ENCODE data around the gene NDST1. TPM values are rescaled to one million over a fixed set of nuclear protein-coding genes. Genes with fewer than 3 reads are reported as not detected.

The NDST1 gene
- polyA plus RNA-seq, 10 donors, result 42.6 to 60.1 (median 49.6) TPM

DNA sequence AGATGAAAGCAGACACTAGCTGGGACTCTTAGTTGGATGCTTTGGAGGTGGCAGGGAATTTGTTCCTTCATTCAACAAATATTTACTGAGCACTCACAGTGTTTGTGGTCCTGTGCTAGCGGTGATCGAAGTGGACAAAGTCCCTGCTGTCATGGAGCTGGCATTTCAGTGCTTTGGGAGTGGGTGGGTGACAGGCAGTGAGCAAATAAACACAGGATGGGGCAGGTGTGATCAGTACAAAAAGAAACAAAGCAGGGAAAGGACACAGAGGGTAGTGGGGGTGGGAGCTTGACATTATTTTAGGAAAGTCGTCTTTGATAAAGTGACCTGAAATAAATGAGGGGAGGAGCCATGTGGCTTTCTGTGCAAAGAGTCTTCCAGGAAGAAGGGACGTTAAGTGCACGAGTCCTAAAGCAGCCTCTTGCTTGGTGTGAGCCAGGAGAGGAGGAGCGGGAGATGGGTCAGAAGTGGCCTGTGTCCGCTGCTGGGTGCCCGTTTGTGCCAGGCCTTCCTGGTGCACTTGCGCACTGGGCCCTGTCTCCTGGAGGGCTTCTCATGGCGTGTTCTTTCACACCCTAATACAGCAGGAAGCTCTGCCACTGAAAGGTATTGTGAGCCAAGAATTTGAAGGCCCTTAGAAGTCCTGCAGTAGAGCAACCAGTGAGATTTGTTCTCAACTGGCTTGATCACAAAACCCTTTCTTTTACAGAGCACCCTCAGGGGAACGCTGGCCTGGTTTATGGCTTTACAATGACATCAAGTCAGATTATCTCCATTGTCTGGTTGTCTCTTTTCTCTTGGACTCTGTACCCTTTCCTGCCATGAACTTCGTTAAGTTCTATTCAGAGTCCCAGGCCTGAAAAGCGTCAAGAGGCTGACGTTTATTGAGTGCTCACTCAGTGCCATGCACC lies 14.8 kb downstream of the NDST1 start:
- no peak for DNase-seq

- peak; percentile 56 to 68 (median 64) for DNase-seq
These were observed 15.8 kb downstream of the NDST1 start for GRCh38 chr5:150523472-150524350.

DNA sequence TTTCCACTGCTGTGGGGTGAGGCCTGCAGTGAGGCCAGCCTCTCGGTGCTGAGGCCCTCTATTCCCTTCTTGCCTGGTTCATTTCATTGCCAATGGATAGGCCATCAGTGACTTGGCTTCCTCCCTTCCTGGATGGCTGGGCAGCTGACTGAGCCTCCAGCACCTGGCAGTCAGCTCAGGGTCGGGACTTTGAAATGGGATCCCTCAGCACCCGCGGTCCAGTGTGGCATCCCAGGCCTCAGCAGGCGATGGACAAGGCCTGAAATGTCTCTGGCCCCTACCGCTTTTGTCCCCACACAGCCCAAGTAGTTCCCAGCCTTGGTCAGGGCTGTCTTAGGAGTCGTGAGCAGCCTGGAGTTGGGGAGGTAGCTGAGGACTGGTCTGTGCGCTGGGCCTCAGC lies 17.2 kb downstream of the NDST1 start:
- peak in 1 of 3 donors; percentile 22 for DNase-seq

DNA sequence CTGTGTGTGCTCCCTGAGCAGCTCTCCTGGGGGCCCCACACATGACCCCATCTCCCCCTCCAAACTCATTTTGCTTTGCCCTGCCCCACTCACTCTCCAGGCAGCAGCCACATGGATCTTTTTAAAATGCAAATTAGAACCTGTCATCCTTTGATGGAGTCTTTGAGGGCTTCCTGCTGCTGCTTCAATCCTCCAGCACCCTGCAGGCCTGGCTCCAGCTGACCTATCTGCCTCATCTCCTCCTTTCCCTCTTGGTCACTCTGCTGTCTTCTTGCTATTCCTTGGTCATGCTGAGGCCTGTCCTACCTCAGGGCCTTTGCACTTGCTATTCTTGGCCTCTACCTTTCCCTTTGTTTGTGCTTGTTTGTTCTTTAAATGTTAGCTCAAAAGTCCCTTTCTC lies 17.9 kb downstream of the NDST1 start:
- no peak for DNase-seq

DNA sequence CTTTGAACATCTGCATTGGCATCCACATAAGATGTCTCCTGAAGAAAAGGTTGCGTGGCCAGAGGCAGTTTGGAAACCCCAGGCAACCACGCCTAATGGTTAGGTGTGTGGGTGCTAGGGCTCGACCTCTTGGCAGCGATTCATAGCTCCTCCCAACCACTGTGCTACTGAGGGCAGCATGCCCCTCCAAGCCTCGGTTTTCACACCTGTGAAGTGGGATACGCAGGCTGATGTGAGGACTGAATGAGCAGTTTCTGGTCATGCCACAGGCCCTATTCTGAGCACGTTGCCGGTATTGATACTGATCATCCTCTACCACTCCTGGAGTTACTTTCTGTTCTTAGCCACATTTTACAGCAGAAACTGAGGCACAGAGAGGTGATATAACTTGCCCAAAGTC lies 19.1 kb downstream of the NDST1 start:
- DNase-seq, result no peak

GRCh38 chr5:150527808-150528207 lies 19.9 kb downstream of the NDST1 start:
- no peak for DNase-seq

DNA sequence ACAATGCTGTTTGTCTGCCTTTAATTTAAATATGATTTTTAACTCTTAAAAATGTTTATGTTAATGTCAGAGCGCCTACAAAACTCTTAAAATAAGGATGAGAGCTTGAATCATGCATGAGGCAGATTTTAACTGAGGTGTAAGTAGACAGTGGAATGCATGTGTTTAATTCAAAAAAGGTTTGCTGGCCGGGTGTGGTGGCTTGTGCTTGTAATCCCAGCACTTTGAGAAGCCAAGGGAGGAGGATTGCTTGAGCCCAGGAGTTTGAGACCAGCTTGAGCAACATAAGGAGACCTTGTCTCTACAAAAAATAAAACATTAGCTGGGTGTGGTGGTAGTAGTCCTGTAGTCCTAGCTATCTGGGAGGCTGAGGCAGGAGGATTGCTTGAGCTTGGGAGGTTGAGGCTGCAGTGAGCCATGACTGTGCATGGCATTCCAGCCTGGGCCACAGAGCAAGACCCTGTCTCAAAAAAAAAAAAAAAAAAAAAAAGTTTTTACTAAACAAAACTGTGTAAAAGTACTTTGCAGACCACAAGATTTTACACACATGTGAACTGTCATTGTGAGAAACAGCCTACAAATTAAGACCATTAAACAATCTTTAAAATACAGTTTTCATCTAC lies 21.1 kb downstream of the NDST1 start:
- no peak for DNase-seq

DNA sequence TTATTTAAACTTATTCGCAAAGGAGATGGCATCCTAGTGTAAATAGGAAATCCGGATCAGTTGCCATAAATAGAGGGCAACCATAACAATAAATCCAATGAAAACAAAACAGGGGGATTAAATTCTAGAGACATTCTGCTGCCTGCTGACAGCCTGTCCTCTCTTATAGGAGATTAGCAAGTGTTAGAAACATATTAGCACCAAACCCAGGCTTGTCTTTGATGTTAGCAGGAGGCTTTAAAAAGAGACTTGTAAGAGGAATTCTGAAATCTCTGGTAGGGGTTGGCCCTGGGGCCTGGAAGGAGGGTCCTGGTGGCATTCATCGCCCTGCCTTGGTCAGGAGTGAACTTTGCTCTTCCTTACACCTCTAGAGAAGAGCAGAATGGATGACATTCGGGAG lies 21.6 kb downstream of the NDST1 start:
- no peak for DNase-seq

GRCh38 chr5:150530423-150530822 lies 22.5 kb downstream of the NDST1 start:
- no peak for DNase-seq

DNA sequence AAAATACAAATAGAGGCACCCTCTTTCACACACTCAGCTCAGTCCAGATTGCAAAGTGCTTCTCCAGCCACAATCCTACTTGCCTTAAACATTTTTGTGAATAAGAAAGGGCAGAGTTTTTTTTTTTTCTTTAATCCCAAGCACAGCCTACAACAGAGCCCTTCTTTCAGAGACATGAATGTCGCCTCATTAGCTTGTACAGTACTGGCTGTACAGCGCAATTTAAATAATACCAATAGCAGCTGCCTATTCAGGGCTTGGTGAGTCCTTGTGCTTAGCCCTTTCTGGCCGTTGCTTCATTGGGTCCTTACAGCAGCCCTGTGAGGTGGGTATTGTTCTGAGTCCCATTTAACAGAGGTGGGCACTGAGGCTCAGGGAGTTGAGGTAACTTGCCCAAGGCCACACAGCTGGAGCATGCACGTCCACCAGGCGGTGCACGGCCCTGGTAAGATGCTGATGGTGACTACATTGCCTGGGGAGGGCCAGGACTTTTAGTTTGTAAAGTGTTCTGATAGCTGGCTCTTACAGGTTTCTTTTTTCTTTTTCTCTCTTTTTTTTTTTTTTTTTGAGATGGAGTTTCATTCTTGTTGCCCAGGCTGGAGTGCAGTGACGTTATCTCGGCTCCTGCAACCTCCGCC lies 23.1 kb downstream of the NDST1 start:
- no peak for DNase-seq

DNA sequence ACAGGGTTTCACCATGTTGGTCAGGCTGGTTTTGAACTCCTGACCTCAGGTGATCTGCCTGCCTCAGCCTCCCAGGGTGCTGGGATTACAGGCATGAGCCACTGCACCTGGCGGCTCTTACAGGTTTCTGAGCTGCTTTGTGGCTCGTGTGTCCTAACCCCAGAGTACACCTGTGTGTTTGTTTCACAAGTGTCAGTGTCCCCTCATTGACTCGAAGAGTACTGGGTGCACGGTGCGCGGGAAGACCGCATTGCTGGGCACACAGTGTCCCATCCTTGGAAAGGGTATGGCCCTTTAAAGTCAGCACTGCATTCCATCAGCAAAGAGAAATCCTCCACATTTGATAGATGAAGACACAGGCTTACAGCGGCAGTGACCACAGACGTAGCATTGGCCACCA lies 23.8 kb downstream of the NDST1 start:
- no peak for DNase-seq

- no peak for DNase-seq
These were observed 24.2 kb downstream of the NDST1 start for GRCh38 chr5:150532151-150532550.

DNA sequence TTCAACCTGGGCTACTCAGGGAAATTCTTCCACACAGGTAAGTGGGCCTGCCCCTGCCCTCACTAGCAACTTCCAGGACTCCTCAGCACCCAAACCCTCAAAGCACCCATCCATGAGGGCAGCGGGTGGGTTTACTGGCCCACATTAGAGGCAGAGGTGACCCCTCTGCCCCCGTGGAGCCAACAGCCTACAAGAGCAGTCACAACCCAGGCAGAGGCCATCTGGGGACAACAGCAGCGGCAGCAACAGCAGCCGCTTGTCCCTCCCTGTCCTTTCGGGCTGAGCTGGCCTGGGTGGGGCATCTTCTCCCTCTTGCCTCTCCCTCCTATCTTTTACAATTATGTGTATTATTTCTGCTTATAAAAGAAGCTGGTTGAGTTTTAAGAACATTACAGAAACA lies 25.1 kb downstream of the NDST1 start:
- DNase-seq, result no peak

GRCh38 chr5:150534811-150535210 lies 26.9 kb downstream of the NDST1 start:
- no peak for DNase-seq

- DNase-seq, result no peak
These were observed 27.7 kb downstream of the NDST1 start for GRCh38 chr5:150535611-150536010.

- no peak for DNase-seq
These were observed 30.3 kb downstream of the NDST1 start for GRCh38 chr5:150538007-150538917.

- DNase-seq, result no peak
These were observed 31.3 kb downstream of the NDST1 start for GRCh38 chr5:150539206-150539605.

DNA sequence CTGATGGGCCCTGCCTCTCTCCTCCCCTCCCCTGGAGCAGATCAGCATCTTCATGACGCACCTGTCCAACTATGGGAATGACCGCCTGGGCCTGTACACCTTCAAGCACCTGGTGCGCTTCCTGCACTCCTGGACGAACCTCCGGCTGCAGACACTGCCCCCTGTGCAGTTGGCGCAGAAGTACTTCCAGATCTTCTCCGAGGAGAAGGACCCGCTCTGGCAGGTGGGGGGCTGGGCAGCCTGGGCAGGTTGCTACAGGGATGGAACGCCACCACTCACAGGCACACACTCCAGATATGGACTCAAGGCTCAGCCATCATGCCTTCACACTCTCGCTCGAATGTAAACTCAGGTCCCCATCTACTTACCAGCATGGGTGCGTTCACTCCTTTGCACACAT lies 32.1 kb downstream of the NDST1 start:
- DNase-seq, result no peak

DNA sequence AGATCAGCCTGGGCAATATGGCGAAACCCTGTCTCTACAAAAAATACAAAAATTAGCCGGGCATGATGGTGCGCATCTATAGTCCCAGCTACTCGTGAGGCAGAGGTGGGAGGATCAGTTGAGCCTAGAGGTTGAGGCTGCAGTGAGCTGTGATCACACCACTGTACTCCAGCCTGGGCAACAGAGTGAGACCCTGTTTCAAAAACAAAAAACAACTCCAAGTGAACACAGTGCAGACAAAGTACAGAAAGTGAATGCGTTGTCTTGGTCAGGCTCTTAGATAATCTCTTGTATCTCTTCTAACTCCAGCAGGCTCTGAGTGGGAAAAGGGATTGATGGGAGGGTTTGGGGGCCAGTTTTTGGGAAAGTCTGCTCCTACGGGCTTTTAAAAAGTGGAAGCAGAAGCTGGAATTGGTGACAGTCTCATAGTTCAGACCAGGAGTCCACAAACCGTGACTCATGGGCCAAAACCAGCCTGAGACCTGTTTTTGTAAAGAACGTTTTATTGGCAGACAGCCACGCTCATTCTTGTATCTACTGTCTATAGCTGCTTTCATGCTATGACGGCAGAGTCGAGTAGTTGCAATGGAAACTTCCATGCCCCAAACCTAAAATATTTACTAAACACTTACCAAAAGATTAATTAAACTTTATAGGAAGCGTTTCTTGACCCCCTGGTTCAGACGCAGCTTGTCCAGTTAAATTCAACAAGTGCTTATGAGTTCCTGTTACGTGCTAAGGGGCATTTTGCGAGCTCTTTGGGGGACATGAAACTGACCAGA lies 32.9 kb downstream of the NDST1 start:
- peak in 1 of 3 donors; percentile 74 for DNase-seq

DNA sequence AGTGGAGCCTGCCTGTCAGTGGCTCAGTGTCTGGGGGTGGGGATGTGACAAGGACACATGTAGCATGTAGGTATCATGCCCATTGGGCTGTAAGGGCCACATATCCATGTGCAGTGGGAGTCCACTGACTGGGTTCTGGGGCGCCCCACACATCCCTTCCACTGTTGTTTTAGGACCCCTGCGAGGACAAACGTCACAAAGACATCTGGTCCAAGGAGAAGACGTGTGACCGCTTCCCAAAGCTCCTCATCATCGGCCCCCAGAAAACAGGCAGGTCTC lies 33.4 kb downstream of the NDST1 start:
- DNase-seq, result no peak
